GM18498 (cell line): Measurements from ENCODE around the gene SCP2.

Experiments used
- ATAC-seq: cut with Tn5 transposase; IDR thresholded peaks from one replicate; pipeline ENCODE4 v1.9.1; 2021; ENCODE audit warnings: mild to moderate bottlenecking, moderate library complexity; ENCODE audit not compliant: unreplicated experiment

SCP2 gene

DNA sequence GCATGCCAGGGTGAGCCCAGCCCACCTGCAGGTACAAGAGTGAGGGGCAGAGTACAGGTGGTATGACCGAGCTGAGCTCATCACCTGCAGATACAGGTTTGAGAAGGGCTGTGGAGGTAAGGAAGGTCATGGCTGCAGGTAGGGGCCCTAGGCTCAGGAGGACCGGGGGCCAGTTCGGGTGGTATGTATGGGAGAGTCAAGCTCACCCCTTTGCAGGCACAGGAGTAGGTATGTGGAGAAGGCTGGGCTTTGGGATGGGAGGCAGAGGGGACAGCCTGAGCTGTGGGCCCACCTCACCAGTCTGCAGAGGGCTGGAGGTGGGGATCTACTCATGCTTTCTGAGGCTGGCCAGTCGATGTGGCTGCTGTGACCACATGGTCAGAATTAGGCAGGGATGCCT, 152.2 kb downstream of the SCP2 start:
- ATAC-seq = no peak

DNA sequence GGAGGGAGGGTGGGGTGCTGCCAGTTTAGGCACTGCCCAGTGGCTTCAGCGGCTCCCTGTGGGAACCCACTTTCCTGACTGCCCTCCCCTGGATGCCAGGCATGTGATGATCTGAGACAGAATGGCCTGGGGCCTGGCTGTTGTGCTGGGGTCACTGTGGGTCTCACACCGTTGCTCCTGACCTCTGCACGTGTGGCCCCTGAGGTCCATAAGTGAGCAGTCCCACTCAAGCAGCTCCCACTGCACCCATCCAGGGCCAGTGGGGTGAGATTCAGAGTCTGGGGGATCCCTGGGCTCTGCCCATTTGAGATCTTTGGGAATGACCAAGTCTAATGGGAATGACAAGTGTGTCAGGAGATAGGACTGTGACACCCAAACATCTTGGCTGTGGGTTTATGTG, 153.0 kb downstream of the SCP2 start:
- no peak for ATAC-seq

DNA sequence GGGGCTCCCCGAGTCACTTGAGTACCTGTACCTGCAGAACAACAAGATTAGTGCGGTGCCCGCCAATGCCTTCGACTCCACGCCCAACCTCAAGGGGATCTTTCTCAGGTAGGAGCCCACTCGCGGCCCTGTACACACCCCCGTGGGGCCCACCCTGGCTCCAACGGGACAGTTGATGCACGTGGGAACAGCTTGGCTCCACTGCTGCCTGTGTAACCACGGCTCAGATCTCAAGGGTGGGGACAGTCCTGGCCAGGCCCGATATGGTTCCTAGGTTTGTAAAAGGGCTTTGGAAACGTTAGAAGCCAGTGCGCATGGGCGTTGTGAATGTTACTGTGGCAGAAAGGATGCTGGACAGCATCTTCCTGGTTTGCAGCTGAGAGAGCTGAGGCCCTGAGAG, 153.7 kb downstream of the SCP2 start:
- ATAC-seq = no peak

DNA sequence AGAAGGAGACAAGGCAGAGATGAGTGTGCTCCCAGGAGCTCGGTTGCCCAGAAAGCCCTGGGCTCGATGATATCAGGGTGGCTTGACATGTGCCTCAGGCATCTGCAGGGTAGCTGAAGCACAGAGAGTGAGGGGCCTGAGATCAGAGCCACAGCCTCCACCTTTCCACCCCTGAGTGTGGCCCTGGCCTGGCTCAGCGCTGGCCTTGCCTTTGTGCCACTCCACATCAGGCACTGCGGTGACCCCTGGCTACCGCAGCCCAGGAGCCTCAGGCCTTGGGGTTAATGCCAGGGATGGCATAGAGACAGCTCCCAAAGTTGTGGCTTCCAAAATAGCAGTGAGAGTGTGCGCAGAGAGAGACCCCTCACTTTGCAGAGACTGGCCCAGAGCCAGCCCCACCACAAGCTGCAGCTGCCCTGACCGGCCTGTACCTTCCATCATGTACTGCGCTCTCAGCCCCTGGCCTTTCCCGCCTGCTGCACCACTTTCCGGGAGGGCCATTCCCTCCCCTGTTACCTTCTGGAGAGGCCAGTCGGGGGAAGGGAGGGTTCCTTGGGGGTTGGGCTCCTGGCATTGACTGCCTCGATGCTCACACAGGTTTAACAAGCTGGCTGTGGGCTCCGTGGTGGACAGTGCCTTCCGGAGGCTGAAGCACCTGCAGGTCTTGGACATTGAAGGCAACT, 154.4 kb downstream of the SCP2 start:
- ATAC-seq = no peak

DNA sequence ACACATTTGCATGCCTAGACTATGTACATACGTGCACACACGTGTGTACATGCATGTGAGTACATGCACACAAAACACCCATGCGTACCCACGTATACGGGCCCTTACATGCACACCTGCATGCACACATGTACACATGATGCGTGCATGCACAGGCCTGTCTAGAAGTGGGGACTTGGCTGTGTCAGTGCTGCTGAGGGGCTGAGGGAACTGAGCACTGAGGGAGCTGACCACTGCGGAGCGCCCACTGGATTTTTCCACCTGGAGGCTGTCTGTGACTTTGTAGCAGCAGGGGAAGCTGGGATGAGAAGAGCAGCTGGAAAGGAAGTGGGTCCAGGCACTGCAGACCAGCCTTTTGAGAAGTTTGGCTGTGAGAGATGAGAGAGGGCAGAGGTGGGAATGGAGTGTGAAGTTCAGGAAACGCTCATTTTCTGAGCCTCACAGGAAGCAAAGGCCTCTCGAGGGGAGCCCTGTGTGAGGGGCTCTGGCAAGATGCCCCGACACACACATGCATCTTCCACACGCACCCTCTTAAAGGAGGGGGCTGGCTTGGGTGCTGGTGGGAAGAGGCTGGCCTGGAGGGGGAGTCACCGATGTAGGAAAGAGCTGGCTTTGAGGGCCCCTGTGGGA, 155.9 kb downstream of the SCP2 start:
- no peak for ATAC-seq

DNA sequence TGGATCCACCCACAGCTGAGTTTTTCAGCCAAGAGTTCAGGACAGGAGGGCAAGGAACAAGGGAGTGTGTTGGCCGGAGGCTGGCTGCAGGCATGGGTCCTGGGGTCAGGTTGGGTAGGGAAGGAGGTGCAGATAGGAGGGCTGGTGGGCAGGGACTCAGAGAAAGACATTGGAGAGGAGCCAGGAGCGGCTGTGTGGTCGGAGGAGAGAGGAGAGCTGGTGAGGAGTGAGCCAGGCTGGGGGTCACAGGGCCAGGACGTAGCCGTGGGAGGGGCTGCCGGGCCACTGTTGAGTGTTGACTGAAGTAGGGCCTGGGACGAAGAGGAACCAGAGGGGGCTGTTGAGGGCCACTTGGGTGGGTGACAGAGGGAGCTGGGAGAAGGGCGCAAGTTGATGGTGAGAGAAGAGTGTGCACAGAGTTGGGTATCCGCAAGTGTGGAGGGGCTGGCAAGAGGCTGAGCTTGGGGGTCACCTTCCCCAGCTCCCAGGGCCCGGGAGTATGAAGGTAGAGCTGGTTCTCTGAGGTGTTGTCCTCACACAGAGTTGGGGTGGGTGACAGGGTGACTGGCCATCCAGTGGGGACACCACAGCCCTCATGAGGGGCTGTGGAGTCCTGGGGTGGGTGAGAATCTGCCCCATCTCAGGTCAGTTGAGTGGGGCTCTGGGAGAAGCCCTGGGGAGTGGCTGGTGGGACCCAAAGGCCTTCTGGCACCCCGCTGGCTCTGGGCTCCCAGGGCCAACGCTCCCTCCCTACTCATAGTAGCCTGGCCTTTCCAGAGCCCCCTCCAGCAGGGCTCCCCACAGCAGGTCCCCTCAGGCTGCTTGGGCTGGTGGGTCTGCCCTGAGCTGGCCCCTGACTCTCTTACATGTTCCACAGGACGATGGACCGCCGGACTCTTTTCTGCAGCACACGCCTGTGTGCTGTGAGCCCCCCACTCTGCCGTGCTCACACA, 156.8 kb downstream of the SCP2 start:
- no peak for ATAC-seq

DNA sequence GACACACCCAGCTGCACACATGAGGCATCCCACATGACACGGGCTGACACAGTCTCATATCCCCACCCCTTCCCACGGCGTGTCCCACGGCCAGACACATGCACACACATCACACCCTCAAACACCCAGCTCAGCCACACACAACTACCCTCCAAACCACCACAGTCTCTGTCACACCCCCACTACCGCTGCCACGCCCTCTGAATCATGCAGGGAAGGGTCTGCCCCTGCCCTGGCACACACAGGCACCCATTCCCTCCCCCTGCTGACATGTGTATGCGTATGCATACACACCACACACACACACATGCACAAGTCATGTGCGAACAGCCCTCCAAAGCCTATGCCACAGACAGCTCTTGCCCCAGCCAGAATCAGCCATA, 157.5 kb downstream of the SCP2 start:
- no peak for ATAC-seq

DNA sequence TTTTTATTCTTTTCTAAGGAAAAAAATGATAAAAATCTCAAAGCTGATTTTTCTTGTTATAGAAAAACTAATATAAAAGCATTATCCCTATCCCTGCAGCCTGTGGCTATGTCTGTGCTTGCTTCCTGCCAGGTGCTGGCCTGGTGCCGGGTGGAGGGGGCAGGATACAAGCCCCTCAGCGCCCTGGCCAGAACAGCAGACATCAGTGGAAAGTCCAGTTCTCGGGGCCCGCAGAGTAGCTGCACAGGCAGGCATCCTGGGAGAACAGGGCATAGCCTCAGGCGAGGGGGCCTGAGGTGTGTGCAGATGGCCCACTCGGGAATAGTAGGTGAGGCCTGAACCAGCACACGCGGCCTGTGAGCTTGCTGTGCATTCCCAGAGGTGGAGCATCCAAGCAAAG, 158.3 kb downstream of the SCP2 start:
- no peak for ATAC-seq

DNA sequence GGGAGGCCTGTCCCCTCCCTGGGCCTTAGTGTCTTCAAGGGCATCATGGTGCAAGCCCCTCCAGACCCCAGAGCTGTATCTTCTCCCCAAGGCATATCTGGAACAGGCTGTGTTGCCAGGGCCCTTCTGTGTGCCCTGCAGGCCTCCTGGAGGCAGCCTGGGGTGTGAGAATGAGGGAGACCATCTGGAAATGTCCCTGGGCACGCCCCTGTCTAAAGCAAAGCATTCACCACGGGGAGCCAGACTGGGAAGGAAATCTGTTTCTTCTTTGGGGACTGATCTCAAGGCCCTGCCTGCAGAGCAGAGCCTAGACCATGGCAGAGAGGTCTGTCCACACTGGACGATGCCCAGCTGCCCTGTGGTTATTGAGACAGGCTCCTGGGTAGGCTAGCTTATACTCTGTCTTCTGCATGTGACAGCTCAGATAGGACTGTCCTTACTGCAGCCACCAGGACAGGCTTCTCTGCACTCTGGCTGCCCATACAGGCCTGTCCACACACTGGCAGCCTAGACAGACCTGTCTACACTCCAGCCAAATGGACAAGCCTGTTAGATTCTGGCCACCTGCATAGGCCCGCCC, 159.5 kb downstream of the SCP2 start:
- ATAC-seq = no peak

DNA sequence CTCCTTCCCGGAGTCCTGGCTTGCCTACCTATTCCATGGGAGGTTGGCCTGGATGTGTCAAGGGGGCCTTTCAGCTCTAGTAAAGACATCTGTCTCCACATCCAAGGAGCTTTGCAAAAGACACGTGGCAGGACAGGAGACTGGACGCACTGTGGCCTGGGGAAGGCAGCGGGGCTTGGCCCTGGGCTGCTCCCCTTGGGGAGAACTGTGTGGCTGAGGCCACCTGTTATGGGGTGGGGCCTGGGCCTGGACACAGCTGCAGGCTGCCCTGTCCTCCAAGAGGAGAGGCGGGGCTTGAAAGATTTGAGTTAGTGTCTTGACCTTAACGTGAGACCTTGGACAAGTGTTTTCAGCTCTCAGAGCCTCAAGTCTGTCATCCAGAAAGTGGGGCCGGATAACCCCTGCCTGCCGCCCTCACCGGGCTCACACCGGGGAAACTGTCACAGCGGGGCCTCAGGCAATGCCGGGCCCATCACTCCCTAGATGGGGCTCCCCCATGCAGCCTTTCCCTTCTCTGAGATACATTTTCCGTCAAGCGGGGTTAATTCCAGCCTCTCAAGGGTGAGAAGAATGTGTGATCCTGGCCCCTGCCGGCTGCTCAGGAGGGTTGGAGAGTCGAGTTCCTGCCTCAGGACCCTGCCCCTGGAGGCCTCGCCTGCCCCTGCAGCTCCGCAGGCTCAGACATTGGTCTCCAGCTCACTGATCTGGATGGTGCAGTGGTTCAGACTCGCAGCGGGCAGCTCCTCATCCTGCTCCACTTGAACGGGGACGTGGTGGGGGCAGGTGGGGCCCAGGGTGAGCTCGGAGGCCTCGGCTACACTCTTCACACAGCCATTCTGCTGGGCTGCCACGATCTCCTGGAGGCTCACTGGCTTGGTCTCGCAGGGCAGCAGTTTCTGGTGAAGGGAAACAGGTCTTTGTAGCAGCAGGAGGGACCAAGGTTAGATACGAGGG, 160.5 kb downstream of the SCP2 start:
- no peak for ATAC-seq

DNA sequence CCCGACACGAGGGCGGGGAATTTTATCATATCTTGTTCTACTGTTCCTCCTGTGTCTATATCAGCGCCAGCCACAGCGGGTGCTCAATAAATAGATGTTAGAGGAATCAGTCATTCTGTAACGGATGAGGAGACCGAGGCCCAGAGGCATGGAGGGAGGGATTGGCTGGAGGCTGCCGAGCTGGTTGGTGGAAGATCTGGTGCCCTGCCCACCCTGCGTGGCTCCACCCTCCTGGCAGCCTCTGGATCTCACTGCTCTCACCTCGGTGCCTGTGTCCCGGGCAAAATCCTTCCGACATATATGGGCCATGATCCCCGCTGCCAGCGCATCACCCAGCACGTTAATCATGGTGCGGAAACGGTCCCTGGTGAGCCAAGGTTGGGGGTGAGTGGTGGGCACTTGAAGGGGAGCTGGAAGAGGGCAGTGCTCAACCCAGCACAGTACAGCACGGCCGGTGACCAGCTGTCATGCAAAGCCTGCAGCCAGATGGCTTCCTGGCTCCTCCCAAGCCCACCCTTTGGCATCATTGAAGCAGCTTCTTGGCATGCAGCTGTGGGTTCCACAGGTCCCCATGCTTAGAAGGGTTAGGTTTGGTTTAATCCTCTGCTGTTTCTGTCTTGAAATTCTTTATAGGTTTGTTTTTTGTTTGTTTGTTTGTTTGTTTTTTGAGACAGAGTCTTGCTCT, 161.7 kb downstream of the SCP2 start:
- ATAC-seq = no peak

DNA sequence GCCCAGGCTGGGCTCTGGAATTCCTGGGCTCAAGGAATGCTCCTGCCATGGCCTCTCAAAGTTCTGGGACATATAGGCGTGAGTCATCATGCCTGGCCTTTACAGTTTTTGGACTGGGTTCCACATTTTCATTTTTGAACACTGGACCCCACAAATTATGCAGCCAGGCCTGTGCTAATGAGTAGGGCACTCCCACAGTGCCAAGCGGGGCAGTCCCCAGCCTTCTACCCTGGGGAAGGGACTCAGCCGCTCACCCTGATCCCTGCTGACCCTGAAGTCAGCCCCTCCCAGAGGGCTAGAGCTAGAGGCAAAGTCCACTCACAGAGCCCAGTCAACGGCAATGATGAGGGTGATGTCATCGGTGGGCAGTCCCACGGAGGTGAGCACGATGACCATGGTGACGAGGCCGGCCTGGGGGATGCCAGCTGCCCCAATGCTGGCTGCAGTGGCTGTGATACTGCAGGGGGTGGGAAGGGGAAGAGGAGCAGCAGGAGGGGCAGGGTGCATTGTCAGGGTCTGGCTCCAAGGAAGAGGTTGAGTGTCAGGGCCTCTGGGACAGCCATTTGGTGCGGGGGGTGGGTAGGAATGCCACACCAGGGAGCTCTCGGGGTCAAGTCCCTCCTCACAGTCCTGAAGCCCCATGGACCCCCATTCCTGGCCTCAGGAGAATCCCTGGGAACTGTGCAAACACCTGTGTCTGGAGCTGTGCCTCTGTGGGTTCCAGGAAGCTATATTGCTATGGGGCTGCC, 162.6 kb downstream of the SCP2 start:
- no peak for ATAC-seq

DNA sequence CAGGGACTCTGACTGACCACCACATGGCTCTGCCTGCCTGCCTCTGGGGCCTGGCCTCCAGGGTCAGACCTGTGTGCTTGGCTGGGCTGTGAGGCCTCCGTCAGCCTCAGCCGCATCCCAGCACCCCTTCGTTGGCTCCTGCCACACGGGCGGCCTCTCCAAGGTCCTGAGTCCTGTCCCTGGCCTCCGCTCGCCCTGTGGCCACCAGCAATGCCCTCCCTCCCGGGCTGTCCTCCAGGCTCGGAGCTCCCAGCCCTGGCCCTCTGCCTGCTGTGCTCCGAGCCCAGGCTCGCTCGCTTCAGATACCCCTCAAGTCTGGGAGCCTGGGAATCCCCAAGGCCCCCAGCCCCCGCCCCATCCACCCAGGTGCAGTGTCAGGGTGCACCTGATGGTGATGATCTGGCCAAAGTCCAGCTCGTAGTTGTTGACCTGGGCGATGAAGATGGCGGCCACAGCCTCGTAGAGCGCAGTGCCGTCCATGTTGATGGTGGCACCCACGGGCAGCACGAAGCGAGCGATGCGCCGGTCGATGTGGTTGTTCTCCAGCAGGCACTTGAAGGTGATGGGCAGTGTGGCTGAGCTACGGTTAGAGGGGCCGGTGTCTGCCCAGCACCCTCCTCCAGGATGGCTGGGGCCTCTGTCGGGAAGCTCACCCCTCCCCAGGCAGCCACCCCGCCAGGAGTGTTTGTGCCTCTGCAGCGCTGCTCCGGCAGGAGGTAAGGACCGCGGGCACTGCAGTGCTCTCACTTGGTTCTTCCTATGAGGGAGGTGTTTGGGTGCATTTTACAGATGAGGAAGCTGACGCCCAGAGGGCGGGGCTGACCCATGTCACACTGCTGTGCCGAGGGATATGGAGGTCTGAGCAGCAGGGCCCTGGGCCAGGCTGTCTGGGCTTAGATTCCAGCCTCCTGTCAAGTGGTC, 163.4 kb downstream of the SCP2 start:
- ATAC-seq = no peak

DNA sequence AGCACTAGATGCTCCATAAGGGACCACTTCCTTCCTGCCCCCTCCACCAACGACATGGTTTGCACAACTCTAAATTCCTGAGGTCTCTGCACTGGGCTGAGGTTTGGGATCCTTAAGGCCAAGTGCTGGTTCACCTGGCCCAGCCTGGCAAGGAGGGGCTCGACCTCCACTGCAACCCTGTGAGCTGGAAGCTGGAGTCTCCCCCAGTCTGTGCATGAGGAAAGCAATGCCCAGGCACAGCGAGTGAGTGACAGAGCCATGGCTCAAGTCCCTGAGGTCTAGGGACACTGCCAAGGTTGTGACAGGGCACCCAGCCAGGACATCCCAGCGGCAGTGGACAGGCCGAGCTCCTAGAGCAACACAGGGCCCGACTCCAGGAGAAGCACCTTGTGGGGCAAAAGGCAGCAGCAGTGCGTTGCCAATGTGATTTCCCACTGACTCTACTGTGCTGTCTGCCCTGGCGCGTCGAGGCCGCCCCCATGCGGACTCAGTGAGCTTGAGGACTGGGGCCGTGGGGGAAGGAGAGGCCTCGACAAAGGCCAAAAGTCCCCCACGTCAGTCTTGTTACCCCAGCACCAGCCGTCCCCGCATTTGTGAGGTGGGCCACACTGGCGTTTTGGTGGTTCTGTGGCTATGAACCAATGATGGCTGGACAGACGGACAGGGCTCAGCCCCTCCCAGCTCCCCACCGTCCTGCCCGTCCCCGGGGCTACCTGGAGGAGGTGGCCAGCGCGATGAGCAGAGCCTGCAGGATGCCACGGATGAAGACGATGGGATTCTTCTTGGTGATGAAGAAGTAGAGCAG, 165.0 kb downstream of the SCP2 start:
- ATAC-seq = no peak

DNA sequence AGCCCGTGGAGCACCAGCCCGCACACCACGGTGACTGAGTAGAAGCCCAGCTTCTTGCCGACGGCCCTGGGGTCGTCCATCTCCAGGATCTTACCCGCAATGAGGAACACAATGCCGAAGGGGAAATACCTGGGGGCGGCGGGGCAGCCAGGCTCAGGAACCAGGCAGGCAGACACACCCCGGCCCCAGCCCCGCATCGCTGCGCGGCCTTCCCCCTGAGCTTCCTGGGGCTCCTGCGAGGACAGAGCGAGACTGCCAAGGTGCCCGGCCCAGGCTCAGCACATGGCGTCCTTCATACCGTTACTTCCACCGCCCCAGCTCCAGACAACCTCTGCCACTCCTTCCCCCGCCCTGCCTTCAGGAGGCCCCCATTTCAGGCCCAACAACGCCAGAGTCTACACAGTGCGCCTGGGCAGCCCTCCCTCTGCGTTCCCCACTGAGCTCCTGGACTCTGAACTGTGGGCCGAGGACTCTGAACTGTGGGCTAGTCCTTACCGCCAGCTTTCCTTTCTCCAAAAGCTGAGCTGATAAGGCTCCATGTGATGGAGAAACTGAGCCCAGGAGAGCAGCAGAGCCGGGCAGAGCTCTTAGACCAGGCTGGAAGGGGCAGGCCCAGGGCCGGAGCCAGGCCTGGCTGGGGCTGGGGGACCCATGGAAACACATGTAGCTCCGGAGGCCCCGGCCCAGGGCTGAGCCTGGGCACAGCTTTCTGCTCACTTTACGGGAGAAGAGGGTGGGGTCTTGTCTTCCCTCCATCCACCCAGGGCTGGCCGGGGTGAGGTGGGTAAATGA, 165.8 kb downstream of the SCP2 start:
- no peak for ATAC-seq

DNA sequence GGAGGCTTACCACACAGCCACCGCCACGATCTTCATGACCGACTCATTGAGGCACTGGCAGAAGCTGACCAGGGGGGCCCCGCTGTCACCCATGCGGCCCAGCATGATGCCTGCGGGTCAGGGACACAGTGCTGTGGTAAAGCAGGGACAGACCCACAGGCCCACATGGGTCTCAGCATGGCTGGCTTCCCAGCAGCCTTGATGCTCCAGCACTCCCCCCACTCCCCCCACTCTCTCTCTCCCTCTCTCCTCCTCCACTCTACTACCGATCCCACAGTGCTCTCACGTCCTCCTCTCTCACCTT, 166.3 kb downstream of the SCP2 start:
- no peak for ATAC-seq
